GM19395 (cell line): ENCODE data around the gene RASSF4.
"Not testable (repeated sequence)": the region's sequence is repeated elsewhere in the genome, so short reads cannot be mapped to it uniquely, and the experiment has no call there.

Experiments
- ATAC-seq: cut with Tn5 transposase; IDR thresholded peaks from one replicate; pipeline ENCODE4 v1.9.1; 2021; ENCODE audit warnings: mild to moderate bottlenecking, moderate library complexity; ENCODE audit not compliant: unreplicated experiment

Gene RASSF4

GRCh38 chr10:45000752-45001380 is 41.3 kb downstream of the RASSF4 start, which contains the start of gene ZNF22:
Gene ZNF22 (plus strand): TSS chr10:45000923. CDS start chr10:45003369, 2,446 bp downstream.
- peak; percentile 69 for ATAC-seq

GRCh38 chr10:45001381-45002148 is 42.0 kb downstream of the RASSF4 start:
- peak; percentile 87 for ATAC-seq

- ATAC-seq = no peak
Measured at GRCh38 chr10:45003432-45004000, 43.9 kb downstream of the RASSF4 start.

DNA sequence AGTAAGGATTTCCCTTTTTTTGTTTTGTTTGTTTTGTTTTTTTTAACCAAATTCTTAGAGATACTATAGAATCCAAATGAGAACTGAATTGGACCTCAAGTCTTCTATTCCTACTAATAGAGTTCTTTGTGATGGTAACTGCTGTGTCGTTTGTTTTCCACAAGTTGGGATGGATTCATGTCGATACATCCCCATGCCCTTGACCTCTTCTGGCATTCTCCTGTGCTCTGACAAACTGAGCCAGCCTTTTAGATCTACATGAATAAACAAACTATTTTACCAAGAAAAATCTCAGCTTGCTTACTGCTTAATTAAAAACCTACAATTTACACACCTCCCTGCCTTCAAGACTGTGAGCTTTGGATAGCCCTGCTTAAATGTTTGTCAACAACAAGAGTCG is 45.1 kb downstream of the RASSF4 start:
- no peak for ATAC-seq

- ATAC-seq = no peak
Measured at GRCh38 chr10:45005284-45005683, 45.7 kb downstream of the RASSF4 start.

DNA sequence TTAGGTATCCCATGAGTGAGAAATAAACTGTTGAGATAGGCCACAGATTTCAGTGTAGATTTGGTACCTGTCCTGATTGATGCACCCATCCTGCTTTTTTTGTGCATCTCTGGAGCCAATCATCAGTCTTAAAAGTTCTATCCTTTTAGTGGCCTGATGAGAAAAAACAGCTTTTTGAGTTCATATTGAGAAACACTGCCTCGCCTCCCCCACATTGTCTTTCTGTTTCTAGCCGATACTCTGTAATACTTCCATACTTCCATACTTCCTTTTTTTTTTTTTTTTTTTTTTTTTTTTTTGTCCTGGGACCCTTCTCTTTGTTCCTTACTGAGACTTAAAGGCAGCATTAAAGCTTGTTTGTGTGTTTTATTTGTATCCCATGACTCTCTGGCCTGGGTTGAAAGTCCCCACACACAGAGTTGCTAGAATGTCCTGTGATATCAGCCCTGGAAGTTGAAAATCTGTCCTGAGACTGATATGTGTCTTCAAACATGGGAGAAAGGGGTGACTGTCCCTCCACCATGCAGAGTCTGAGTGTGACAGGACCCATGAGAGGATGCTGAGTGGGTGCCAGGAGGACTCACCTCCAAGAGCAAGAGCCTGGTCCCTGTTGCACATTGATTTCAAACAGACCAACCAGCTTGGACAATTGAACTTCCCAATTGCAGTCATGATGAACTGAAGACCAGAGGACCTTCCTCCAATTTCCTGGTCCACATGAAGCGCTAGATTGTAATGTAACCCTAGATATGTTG is 46.9 kb downstream of the RASSF4 start:
- ATAC-seq = no peak

DNA sequence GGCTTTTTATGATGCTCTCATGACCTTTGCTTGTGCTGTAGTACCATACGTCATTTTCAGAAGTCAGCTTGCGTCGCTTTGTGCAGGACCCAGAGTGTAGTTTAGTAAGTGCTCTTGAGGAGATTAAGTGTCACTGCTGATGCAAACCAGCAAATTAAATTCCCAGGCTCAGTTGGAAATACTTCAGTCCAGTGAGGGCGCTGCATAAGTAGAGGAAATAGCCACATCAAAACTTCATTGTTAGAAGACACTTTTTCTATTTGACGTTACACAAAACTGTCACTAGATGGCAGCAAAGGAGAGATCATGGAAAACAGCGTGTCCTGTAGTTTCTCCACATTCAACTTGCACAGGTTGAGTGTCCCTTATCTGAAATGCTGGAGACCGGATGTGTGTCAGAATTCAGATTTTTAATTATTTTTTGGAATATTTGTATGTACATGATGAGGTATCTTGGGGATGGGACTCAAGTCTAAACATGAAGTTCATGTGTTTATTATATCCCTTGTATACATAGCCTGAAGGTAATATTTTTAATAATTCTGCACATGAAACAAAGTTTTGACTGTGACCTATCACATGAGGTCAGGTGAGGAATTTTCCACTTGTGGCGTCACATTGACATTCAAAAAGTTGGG is 49.0 kb downstream of the RASSF4 start:
- ATAC-seq = peak; percentile 89

DNA sequence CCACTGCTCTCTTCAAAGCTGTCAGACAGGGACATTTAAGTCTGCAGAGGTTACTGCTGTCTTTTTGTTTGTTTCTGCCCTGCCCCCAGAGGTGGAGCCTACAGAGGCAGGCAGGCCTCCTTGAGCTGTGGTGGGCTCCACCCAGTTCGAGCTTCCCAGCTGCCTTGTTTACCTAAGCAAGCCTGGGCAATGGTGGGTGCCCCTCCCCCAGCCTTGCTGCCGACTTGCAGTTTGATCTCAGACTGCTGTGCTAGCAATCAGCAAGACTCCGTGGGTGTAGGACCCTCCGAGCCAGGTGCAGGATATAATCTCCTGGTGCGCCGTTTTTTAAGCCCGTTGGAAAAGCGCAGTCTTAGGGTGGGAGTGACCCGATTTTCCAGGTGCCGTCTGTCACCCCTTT is 55.0 kb downstream of the RASSF4 start:
- ATAC-seq = not testable (repeated sequence)

- no peak for ATAC-seq
Measured at GRCh38 chr10:45015590-45015989, 56.0 kb downstream of the RASSF4 start.

DNA sequence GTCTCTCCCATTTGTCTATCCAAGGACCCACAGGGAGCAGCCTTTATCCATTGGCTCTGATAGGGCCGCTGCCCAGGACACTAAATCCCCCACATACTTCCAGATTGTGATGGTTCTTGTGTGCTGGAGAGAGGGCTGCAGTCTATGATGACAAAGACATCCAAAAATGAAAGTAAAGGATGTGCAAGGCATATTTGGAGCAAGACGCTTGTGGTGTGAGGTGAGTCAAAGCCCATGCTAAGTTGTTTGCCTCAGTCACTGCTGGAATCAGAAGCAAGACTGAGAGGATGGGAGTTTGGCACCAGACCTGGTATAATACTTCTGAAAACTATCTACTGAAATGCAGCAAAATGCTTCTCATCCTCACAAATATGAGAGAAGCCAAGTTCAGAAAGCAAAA is 63.8 kb downstream of the RASSF4 start:
- ATAC-seq = no peak

DNA sequence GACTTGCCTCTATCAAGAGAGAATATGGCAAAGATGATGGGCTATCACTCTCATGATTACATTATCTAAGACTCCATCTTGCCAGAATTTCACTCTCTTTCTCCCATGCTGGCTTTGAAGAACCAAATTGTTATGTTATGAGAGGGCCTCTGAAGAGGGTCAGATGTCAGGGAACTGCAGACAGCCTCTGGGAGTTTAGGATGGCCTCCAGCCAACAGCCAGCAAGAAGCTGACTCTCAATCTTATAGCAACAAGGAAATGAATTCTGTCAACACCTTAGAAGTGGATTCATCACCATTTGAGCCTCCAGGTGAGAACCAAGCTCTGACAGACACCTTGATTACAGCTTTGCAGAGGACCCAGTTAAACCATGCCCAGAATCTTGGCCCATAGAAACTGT is 74.7 kb downstream of the RASSF4 start:
- ATAC-seq = no peak

GRCh38 chr10:45035673-45036072 is 76.1 kb downstream of the RASSF4 start:
- ATAC-seq = no peak

DNA sequence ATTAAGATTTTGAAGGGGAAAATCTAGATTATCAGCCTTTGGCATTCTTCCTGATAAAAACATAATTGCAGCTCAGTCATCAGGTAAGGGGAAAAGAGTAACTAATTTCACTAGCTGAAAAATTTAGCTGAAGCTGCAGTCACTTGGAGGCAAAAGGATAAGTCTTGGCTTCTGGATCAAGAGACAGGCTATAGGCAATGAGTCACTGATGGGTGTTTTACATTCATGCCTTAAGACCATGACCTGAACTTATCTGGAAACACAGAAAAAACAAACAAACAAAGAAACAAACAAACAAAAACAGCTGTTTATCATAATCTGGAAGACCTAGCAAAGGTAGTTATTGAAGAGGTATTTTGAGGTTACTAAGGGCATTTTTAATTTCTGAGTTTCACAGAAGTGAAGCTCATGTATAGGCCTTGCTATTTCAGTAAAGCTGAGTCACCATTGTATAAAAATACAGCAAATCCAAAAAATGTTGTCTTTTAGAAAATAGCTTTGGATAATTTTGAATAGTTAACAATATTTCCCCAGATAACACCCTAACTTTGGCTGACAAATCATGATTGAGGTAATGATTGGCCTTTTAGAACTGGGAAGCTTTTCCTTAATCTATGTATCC is 81.4 kb downstream of the RASSF4 start:
- no peak for ATAC-seq

DNA sequence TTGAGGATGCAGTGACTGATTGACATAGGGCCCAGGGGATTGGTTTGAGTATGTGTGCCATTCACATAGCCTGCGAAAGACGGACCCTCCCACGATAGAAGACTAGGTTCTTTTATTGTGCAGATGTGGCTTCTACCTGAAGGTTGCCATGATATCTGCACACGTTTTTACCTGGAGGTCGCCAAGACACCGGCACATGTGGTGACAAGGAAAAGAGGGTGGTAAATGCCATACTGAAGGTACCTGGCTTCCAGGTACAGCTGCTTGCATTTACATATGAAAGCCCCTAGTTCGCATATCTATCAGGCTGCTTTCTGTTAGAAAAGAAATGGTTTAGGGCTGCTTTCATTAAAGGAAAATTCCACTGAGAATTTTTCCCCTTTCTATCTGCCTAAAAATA is 84.7 kb downstream of the RASSF4 start:
- no peak for ATAC-seq
